Stimulated activated CD4-positive, alpha-beta T cell treated with anti-CD3 and anti-CD28 coated beads, Interleukin-2, amount 100 ng/mL, for 24 hours (primary cell): ENCODE results near the gene SLAMF6.
"Not testable (repeated sequence)": the region's sequence is repeated elsewhere in the genome, so short reads cannot be mapped to it uniquely, and the experiment has no call there.

Source experiments
- DNase-seq, 2 donors: peaks; one replicate each; pipeline ENCODE4 v3.0.0-alpha.2; 2020

SLAMF6 gene

DNA sequence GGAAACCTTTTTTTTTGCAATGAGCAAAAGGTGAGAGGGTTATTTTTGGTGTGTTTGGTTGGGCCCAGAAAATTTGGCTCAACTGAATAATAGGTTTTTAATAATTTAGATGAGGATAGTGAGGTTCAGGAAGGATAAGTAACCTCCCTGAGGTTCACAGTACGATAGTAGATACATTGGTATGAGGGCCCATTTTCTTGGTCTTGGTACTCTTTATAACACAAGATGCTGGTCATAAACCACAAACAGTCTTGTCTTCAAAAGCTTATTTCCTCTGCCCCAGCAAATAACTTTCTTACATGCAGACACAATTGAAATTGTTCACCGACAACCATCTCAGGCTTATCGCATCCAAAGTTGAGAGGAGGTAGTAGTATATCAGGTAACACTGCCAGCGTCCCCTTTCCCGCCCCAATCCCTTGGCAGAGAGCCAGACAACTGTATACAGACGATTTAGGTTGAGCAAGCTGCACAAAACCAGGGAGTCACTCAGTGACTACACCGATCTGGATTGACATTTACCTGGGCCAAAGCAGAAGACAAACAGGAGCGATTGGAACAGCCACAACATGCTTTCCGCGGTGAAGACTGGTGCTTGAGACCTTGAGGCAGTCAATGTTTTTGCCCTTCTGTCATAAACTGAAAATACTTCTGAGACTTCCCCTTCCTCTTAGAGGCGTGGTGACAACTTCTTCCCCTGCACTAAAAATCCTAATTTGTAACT lies at the start of gene SLAMF6:
Gene SLAMF6 (minus strand): TSS at position 634 of the 724 bp plus-strand sequence. CDS start 63 bp downstream, at position 571.
- peak; percentile 53 to 64 for DNase-seq

DNA sequence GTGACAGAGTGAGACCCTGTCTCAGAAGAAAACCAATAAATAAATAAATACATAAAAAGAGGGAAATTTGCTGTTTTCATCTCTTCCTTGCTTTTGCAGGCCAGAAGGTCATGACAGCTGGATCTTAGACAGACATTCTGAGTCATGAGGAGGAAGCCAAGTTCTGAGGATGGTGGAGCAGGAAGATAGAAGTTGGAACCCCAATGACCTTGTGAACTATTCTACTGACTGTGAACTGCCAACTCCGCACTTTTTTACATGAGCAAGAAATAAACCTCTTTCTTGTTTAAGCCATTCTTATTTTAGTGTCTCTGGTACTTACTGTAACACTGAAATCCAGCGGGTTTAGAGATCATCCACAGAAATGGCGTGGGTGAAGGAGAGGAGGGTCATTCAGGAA lies 47.8 kb upstream of the SLAMF6 start:
- no peak for DNase-seq

DNA sequence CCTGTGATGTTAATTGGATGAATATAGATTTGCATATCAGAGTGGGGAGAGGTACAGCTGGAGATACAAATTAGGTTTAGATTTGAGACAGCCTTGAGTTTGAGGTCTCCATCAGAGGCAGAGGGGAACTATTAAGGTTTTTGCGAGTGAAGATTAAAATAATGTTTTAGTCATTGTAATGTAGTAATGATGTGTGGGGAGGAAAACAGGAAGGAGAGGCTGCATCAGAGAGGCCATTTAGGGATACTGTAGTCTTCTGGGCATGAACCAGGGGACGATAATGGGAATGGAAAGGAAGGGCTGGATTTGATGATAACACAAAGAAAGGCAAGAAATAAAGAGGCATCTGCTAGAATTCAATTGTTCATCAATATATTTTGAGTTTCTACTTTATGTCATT lies 46.8 kb upstream of the SLAMF6 start:
- DNase-seq, result no peak

DNA sequence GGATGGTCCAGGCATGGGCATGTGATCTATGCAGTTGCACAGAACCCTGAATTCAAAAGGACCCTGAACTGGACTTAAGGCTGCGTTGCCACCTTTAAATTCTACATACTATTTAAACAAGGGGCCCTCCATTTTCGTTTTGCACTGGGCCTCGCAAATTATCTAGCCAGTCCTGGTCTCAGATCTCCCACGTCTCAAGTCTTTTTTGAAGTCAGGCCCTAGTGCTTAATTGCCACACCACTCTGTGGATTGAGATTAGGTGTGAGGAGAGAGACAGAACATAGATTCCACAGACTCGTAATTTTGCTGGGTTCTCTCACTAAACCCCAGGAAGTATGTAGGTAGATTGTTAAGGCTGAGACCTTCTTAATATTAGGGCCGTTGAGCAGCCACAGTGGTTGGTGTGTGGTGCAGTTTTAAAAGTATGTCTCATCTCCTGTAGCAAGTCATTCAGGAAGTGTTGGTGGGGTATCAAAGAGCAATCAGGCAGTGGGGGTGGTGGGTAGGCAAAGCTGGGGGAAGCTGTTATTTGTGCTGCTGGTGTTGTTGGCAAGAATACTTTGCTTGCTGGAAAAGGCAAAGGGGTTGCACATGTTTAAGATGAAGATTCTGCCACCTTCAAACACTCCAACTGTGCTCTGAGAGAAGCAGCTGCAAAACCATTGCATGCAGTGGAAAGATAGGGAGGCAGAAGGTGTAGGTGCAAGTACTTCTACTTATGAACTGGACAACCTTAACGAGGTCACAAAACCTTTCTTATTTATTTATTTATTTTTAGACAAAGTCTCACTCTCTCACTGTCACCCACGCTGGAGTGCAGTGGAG lies 45.0 kb upstream of the SLAMF6 start:
- DNase-seq, result peak; percentile 62 to 76

DNA sequence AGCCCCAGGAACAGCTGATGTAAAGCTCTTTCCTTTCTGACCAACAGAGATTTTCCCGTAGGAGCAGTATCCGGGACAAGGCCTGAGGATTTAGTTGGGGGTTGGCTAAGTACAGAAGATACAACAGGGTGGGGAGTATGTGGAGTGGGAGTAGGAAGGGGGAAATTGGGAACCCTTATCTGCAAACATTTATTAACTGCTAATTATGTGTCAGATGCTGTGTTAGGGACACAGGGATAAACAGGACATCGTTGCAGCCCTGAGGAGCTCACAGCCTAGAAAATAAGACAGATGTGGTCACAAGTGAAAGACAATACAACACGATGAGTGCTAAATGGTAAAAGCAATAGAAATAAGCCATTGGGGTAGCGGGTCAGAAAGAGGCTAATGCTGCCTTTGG lies 44.3 kb upstream of the SLAMF6 start:
- no peak for DNase-seq

DNA sequence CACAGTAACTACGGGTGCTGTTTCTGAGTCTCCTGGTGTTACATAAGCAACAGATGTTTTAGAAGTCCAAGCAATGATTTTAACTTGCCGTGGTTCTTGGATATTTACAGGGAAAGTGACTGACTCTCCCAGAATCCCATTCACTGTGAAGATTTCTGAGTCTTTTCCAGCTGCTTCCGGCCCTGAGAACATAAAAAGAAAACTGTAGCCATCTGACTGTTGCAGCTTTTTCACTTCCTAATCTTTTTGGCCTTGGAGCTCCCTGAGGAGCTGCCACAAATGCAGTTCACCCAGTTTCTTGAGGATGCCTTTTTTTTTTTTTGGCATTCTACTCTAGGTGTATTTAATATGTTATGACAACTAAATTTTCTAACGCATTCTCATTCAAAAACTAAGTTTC lies 42.5 kb upstream of the SLAMF6 start:
- DNase-seq, result no peak

DNA sequence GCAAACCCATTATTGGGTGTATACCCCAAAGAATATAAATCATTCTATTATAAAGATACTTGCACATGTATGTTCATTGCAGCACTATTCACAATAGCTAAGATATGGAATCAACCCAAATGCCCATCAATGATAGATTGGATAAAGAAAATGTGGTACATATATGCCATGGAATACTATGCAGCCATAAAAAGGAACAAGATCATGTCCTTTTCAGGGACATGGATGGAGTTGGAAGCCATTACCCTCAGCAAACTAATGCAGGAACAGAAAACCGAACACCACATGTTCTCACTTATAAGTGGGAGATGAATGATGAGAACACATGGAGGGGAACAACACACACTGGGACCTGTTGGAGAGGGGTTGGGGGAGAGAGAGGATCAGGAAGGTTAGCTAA lies 40.2 kb upstream of the SLAMF6 start:
- DNase-seq, result not testable (repeated sequence)

DNA sequence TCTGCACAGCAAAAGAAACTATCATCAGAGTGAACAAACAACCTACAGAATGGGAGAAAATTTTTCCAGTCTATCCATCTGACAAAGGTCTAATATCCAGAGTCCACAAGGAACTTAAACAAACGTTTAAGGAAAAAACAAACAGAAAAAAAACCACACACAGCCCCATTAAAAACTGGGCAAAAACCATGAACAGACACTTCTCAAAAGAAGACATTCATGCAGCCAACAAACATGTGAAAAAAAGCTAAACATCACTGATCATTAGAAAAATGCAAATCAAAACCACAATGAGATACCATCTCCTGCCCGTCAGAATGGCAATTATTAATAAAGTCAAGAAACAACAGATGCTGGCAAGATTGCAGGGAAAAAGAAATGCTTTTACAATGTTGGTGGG lies 39.7 kb upstream of the SLAMF6 start:
- not testable (repeated sequence) for DNase-seq

DNA sequence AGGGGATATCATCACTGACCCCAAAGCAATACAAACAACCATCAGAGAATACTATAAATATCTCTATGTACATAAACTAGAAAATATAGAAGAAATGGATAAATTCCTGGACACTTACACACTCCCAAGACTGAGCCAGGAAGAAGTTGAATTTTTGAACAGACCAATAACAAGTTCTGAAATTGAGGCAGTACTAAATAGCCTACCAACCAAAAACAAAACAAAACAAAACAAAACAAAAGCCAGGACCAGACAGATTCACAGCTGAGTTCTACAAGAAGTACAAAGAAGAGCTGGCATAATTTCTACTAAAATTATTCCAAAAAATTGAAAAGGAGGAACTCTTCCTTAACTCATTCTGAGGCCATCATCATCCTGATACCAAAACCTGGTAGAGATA lies 37.8 kb upstream of the SLAMF6 start:
- no peak for DNase-seq

DNA sequence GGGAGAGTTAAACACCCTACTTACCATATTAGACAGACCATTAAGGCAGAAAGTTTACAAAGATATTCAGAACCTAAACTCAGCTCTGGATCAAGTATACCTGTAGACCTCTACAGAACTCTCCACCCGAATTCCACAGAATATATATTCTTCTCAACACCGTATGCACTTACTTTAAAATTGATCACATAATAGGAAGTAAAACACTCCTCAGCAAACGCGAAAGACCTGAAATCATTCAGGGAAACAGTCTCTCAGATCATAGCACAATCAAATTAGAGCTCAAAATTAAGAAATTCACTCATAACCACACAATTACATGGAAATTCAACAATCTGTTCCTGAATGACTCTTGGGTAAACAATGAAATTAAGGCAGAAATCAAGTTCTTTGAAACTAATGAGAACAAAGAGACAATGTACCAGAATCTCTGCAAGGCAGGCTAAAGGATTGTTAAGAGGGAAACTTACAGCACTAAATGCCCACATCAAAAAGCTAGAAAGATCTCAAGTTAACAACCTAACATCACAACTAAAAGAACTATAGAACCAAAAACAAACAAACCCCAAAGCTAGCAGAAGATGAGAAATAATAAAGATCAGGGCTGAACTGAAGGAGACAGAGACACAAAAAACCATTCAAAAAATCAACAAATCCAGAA lies 37.1 kb upstream of the SLAMF6 start:
- no peak for DNase-seq

DNA sequence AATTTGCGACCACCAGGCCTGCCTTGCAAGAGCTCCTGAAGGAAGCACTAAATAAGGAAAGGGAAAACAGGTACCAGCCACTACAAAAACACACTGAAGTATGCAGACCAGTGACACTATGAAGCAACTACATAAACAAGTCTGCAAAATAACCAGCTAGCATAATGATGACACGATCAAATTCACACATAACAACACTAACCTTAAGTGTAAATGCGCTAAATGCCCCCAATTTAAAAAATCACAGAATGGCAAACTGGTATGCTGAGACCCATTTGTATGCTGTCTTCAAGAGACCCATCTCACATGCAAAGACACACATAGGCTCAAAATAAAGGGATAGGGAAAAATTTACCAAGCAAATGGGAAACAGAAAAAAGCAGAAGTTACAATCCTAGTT lies 36.4 kb upstream of the SLAMF6 start:
- not testable (repeated sequence) for DNase-seq

DNA sequence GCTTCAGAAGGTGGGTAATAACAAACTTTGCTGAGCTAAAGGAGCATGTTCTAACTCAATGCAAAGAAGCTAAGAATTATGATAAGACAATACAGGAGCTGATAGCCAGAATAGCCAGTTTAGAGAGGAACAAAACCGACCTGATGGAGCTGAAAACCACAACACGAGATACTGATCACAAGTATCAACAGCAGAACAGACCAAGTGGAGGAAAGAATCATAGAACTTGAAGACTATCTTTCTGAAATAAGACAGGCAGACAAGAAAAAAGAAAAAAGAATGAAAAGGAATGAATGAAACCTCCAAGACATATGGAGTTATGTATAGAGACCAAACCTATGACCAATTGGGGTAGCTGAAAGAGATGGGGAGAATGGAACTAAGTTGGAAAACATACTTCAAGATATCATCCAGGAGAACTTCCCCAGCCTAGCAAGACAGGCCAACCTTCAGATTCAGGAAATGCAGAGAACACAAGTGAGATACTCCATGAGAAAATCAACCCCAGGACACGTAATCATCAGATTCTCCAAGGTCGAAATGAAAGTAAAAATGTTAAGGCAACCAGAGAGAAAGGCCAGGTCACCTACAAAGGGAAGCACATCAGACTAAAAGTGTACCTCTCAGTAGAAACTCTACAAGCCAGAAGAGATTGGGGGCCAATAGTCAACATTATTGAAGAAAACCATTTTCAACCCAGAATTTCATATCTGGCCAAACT lies 35.8 kb upstream of the SLAMF6 start:
- DNase-seq, result no peak

DNA sequence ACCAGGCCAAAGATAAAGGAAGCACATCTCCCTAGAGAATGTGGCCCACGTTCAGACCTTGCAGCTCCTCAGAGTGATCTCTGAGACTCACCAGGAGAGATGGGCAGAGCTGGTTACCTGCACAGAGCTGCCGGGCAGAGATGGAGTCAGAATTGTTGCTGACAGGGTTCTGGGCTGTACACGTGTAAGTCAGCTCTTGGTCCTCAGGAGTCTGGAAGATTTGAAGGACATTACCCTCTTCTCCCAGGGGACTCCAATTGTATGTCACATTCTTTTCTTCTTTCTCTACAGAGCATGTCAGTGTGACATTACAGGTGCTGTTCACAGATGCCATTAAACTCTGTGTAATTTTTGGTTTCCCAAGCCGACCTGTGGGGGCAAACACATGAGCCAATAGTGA lies 30.7 kb upstream of the SLAMF6 start:
- no peak for DNase-seq

DNA sequence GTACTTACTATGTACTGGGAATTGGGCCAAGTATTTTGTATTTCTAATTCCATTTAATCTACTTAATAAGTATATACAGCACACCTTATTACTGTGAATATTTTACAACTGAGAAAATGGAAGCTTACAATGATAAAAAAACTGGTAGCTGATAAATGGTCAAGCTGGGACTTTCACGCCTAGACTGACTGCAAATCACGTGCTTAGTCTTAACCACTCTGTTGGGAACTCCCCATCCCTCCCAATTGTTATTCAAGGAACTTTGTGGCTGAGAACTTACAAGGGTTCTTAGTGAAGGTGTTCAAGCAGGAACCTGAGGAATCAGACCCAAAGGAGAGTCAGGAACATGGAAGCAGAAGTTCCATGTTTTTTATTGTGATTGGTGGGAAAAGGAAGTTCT lies 29.4 kb upstream of the SLAMF6 start:
- DNase-seq, result no peak

DNA sequence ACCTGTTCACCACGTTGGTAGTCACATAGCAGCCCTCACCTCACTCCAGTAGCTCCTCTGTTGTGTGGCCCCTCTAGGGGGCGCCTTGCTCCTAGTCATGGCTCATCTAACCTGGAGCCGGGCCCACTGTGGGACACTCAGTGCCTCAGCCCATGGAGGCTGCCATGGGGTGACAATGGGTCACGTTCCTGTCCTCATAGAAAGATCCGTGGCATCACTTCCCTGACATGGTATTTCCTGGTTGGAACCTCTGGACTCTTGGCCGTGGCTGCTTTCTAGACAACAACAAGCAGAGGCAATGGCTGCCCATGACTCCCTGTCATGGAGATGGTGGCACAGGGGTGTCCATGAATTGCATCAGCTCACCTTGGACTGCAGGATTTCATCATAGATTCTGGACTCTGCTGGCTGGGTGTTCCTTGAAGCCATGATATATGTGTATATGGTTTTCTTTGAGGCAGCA lies 27.5 kb upstream of the SLAMF6 start:
- peak; percentile 62 to 75 for DNase-seq

DNA sequence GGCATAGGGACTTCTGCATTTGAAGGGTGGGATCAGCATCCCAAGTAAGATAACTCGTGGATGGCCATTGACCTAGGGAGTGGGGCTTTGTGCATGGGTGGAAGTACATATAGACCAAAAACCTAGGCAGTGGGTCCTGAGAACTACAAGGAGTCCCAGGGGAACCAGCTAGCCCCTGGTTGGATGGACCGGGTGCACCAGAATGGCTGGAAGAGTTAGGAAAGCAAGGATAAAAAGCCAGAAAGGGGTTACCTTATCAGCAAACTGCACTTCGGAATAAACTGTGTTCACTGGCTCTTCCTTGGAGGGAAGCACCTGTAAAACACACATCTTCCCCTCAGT lies 26.6 kb upstream of the SLAMF6 start:
- no peak for DNase-seq

DNA sequence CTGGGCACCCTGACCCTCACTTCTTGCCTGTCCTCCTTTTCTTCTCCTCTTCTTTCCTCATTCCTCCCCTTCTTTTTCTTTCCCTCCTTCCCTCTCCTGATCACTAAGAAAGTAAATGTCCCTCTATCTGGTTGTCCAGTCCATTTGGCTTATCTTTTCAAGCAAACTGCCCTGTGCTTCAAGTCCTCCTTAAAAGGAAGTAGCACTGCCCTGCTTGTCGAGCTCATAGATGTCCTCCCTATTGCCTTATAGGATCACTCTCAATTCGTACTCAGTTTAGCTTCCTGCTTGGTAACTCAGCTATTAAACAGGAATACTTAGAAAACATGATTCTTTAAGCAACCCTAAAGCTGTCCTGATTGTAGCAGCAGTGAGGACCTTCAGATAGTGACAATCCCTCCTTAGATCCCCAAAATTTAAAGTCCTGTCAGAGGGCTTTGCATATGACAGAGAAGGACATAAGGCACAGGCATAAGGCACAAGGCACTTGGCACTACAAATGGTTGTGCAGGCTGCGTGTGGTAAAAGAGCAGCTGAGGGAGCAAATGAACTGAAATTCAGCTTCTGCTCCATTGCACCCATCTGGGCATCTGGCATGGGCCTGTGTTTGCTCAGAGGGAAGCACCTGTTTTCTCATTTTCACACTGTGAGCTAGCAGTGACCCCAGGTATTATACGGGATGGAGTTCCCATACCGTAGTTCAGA lies 26.1 kb upstream of the SLAMF6 start:
- no peak for DNase-seq

DNA sequence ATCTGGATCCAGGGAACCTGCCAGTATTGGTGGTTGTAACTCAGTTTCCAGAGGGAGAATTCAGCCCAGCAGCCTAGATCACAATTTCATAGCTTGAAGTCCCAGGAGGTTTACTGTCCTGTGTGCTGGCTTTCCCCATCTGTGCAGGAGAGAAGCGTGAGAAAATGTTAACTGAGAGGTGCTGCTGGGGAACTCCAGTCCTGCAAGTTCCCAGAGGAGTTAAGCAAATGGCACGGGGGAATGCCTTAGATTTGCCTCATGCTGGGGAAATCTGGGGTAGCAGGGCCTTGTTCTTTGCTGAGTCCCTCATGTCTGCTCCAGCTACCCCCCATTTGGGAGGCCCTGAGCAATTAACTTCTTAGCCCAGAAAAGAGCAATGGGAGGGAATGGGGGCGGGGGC lies 25.1 kb upstream of the SLAMF6 start:
- DNase-seq, result no peak

DNA sequence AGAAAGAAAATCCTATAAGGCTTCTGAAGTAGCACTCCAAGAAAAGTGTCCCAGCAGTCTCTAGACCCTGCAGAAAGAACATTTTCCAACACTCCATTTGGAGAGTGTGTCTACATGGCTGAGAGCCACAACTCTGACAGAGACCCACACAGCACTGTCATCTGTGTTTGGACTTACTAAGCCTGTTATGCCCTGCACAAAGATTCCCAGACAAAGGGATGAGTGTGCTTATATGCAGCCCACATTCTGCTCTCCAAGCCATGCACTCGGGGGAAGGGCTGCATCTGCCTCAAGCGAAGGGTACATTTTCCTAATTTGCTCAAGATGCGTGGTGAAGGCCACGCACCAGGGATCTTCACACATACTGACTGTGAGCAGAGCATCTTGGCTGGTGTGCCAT lies 24.4 kb upstream of the SLAMF6 start:
- no peak for DNase-seq

DNA sequence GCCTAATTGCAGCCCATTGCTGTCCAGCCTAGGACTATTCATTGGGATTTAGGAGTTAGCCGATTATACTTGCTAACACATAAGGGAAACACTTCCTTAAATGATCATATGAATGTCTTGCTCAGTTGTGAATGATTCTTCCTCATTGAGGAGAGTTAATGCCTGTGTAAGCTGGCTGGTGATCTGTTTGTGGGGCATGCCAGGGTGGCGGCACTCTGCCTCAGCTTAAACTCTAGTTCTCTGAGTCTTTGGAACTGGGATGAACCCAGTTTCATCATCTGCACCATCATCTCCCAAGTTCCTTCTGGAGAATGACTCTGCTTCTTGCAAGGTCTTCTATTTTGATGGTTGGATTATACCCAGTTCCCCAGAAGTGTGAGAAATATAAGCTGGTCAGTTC lies 23.9 kb upstream of the SLAMF6 start:
- DNase-seq, result no peak

DNA sequence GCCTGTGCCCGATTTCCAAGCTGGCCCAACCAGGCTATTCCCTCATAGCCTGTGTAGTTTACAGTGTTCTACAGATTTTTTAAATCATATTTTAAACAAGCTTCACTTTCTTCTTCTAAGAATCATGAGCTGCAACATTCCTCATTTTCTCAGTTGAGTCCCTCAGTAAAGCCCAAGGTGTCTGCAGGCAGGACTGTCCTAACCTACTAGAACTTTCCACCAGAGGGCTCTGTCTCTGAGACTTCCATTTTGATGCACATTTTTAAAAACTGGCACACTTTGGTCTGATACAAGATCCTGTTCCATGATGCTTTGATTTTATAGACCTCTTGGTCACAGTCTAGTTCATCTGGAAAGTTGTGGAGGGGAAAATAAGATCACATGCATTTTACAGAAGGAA lies 21.6 kb upstream of the SLAMF6 start:
- DNase-seq, result no peak

DNA sequence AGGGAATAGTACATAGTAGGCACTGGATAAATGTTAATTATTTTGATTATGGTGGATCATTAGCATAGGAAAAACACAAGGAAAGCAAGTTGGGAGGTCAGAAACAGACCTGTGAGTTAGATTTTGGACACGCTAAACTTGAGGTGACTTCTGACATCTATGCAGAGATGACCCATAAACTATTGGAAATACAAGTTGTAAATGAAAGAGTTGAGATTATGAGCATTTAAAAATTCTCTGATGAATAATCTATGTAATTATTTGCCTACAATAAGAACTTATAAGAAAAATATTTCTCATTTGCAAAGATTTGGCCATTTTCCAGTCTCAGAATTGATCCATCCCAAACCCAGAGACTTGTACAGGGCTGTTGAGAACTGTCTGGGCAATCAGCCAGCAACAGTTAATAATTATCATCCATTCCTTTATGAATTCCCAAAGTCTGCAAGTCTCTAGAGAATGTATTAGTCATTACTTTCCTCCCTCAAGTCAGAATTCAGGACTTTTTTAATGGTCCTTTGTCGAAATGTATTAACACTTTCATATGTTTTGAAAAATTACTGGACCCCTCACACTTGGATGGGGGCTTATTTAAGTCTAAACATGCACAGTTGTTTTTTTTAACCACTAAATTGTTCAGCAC lies 19.4 kb upstream of the SLAMF6 start:
- no peak for DNase-seq
